Endometrial microvascular endothelial cells (primary cell): ENCODE data around the gene TARP.
"Not testable (repeated sequence)": the region's sequence is repeated elsewhere in the genome, so short reads cannot be mapped to it uniquely, and the experiment has no call there.

Experiments used
- in situ Hi-C: cut with HindIII; loops from 2 replicates; pipeline ENCODE4 v1.10.0; 2017; ENCODE audit warnings: low sequenced_read_pairs, low pct_unique_long_range_greater_than_20kb; ENCODE audit errors: inconsistent ontology term

The TARP gene

DNA sequence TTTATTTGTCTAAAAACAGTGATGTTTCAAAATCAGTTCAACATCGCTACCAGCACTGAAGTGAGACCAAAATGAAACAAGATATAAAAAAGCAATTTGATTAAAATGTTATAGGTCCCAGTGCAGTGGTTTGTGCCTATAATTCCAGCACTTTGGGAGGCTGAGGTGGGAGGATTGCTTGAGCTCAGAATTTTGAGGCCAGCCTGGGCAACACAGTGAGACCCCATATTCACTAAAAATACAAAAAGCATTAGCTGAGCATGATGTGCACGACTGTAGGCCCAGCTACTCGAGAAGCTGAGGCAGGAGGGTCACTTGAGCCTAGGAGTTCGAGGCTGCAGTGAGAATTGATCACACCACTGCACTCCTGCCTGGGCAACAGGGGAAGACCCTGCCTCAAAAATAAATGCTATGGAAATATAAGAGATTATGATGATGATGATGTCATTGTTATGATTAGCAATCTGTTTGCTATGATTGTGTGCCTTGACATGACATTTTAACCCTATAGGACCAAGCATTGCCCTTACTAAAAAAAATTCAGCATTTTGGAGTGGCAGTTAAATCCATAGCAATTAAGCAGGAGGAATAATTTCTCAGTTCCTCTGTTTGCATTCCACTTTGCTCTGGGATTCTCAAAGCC, 3.6 kb downstream of the TARP start:
- in situ Hi-C loops = not testable (repeated sequence)

DNA sequence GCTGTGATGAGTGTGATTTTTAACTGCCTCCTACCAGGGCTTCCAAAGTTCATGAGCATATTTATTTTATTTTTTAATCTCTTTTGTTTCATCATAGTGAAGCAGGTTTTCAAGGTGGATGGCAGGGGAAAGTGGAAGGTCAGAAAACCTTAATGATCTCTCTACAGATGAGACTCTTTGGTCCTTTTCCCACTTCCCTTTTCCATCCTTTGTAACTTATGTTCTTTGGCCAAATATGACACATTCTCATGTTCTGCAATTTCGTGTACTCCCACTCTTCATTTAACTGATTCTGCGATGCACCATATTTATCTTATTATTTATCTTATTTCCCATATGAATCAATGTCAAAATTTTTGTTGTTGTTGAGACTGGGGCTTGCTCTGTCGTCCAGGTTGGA, 7.5 kb downstream of the TARP start:
- in situ Hi-C loops = not testable (repeated sequence)

DNA sequence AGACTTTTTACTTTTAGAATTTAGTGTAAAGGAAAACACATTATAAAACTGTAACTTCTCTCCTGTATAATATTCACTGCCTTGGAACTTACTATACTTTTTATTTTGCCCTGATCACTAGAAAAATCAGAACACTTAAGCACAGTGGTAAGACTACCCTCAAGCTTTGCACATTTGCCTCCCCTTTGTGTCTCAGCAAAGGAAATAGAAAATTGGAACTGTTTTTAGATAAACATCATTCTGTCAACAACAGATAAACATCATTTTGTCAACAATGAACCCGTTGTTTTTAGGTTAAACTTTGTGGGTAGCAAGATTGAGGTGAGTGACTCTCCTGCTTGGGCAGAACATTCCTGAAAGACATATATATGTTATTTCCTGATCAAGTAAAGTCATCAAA, 8.8 kb downstream of the TARP start:
- in situ Hi-C loops = not testable (repeated sequence)

DNA sequence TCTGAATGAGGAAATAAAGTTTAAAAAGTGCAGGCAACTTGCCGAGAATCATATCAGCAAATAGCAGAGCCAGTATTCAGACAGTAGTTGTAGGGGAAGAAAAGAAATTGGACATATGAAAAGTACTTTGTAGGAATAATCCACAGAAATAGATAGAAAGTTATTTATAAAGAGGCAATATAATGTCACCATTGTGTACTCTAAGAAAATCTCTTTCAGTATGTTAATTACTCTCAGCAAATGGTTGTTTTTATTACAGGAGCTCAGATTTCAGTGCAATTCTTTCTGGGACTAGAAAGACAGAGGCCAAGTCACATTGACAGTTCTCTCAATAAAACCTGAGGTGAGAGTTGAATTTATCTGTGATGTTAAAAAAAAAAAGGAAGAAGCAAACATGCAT, 10.2 kb downstream of the TARP start:
- in situ Hi-C loops = not testable (repeated sequence)

DNA sequence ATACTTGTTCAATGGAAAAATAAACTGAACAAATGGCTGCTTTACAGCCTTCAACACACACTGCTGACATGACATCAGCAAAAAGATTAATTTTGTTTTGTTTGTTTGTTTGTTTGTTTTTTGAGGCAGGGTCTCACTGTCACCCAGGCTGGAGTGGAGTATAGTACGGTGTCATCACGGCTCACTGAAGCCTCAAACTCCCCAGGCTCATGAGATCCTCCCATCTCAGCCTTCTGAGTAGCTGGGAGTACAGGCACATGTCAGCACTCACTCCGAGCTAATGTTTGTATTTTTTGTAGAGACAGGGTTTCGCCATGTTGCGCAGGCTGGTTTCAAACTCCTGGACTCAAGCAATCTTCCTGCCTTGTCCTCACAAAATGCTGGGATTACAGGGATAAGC, 10.9 kb downstream of the TARP start:
- in situ Hi-C loops = no loop called here

DNA sequence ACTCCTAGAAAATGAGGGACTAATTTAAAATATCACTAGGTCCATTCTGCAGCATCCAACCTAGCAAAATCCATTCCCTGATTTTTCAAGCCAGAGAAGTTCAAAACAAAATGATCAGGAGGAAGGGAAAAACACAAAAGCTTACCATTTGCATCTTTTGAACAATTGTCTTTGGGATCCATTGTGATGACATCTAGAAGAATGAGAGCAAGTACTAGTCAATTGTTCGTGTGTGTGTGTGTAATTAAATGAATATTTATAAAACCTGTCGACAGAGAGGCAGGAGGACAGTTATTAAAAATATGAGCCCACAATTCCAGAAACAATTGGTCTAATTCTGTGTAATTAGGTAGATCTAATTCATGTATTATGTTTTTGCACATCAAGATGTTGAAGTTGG, 11.4 kb downstream of the TARP start:
- in situ Hi-C loops = not testable (repeated sequence)

DNA sequence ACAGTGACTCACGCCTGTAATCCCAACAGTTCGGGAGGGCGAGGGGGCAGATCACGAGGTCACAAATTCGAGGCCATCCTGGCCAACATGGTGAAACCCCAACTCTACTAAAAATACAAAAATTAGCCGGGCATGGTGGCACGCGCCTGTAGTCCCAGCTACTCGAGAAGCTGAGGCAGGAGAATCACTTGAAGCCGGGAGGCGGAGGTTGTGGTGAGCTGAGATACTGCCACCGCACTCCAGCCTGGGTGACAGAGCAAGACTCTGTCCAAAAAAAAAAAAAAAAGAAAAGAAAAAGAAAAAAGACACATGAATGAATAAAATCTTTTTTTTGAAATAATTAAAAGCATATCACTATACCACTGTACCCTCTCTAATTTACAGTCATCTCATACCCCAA, 11.8 kb downstream of the TARP start:
- in situ Hi-C loops = not testable (repeated sequence)

DNA sequence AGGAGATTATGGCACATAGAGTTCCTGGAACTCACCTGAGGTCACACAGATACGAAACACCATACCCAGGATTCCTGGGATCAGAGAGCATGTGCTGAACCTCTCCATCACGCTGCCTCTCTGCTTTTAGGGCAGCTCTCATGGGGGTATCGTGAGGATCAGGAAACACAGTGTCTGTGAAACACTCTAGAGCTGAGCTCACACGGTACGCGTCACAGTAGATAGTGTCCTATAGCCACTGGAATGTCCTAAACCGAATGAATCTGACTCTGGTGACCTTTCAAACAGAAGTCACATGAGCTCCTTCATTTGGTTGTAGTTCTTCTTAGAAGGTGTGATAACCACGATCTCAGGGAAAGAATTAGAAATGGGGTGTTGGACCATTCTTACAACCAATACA, 14.3 kb downstream of the TARP start:
- in situ Hi-C loops = not testable (repeated sequence)

DNA sequence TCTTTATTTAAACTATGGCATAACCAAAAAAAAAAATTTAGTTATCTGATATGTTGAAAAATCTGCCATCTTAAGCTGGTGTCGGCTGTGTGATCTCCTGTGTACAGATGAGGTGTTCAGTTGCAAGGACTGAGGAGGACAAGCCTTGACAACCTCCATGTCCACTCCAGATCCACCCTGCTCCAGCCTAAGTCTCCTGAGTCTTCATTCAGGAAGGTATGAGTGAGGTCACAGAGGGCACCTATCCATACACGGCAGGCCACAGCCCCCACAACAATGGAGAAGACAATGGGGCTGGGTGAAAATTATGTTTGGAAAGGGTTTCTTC, 16.1 kb downstream of the TARP start:
- in situ Hi-C loops = no loop called here

DNA sequence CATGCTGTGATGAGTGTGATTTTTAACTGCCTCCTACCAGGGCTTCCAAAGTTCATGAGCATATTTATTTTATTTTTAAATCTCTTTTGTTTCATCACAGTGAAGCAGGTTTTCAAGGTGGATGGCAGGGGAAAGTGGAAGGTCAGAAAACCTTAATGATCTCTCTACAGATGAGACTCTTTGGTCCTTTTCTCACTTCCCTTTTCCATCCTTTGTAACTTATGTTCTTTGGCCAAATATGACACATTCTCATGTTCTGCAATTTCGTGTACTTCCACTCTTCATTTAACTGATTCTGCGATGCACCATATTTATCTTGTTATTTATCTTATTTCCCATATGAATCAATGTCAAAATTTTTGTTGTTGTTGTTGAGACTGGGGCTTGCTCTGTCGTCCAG, 23.6 kb downstream of the TARP start:
- in situ Hi-C loops = not testable (repeated sequence)

DNA sequence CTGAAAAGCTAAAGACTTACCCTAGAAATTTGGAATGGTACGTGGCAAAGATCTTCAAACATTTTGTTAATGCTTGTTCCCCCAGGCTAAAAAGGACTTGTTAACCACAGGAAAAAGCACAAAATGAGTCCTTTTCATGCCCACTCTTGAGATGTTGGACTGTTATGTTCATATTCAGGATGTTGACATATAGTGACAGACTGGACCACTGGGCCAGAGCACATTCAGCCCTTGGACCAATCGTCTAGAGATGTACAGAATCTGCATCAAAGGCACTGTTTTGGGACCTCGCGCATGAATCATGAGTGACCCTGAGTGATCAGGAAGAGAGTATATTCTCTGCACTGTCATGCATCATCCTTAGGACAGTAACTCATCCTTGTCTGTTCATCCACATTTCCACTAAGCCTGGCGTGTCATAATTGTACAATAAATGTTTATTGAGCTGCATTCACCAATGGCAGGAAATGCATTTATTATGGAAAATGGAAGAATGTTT, 25.3 kb downstream of the TARP start:
- in situ Hi-C loops = no loop called here

DNA sequence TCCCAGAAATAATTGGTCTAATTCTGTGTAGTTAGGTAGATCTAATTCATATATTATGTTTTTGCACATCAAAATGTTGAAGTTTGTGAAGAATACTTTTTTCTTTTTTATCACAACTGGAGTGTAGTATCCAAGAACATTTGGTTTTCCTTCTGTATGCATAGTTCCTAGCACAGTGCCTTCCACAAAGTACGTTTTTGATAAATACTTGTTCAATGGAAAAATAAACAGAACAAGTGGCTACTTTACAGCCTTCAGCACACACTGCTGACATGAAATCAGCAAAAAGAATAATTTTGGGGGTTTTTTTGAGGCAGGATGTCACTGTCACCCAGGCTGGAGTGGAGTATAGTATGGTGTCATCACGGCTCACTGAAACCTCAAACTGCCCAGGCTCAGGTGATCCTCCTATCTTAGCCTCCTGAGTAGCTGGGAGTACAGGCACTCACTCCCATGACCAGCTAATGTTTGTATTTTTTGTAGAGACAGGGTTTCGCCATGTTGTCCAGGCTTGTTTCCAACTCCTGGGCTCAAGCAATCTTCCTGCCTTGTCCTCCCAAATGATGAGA, 27.9 kb downstream of the TARP start:
- in situ Hi-C loops = no loop called here

DNA sequence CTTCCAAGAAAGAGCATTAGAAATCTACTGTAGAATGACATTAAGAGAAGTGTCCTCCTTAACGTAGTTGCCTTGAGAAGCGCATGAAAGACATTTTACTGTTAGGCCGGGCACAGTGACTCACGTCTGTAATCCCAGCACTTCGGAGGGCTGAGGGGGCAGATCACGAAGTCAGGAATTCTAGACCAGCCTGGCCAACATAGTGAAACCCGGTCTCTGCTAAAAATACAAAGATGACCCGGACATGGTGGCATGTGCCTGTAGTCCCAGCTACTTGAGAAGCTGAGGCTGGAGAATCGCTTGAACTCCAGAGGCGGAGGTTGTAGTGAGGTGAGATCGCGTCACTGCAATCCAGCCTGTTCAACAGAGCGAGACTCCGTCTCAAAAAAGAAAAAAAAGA, 28.9 kb downstream of the TARP start:
- in situ Hi-C loops = no loop called here

DNA sequence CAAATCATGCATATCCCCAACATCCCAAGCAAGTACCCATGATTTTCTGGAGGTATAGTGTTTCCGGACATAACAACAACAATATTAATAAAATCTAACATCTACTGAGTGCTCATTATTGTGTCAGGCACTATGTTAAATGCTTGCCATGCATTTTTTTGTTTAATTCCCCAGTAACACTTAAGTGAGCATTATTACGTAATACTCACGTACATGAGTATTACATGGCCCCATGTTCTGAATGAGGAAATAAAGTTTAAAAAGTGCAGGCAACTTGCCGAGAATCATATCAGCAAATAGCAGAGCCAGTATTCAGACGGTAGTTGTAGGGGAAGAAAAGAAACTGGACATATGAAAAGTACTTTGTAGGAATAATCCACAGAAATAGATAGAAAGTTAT, 30.1 kb downstream of the TARP start:
- in situ Hi-C loops = not testable (repeated sequence)

DNA sequence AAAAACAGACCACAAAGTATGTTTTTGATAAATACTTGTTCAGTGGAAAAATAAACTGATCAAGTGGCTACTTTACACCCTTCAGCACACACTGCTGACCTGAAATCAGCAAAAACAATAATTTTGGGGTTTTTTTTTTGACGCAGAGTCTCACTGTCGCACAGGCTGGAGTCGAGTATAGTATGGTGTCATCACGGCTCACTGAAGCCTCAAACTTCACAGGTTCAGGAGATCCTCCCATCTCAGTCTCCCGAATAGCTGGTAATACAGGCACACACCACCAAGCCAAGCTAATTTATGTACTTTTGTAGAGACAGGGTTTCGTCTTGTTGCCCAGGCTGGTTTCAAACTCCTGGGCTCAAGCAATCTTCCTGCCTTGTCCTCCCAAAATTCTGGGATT, 30.6 kb downstream of the TARP start:
- in situ Hi-C loops = no loop called here

DNA sequence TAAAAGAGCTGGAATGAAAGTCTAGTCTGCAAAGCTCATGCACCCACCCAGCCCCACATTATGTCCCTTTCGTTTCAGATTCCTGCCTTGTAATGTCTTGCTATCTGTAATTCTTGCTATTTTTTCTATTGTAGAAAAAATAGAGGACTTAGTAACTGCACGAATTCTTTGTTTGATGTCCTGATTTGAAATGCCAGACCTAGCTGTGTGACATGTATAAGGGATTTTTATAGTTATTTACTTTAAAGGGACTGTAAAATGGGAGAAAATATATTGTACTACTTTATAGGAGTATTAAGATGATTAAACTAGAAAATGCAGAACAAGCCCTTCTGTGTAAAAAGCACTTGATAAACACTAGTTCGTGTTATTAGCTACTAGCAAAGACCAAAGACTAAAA, 32.4 kb downstream of the TARP start:
- in situ Hi-C loops = no loop called here

DNA sequence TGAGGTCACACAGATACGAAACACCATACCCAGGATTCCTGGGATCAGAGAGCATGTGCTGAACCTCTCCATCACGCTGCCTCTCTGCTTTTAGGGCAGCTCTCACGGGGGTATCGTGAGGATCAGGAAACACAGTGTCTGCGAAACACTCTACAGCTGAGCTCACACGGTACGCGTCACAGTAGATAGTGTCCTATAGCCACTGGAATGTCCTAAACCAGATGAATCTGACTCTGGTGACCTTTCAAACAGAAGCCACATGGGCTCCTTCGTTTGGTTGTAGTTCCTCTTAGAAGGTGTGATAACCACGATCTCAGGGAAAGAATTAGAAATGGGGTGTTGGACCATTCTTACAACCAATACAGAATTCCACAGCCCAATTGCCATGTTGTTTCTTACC, 34.3 kb downstream of the TARP start:
- in situ Hi-C loops = not testable (repeated sequence)

DNA sequence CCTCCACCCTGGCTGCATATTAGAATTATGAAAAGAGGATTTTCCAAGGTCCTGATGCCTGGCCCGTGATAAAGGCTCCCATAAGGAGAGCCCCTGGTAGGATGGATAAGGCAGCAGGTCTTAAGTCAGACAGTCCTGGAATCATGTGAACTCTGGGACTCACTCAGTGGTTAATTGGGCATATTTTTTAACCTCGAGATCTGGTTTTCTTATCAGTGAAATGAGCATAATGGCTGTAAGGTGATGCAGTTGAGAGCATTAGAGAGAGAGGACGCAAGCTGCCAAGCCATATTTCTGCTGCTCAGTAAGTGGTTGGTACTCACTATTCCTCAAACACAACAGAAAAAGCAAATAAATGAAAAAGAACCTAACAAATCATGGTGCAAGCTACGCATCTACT, 37.8 kb downstream of the TARP start:
- in situ Hi-C loops = no loop called here

DNA sequence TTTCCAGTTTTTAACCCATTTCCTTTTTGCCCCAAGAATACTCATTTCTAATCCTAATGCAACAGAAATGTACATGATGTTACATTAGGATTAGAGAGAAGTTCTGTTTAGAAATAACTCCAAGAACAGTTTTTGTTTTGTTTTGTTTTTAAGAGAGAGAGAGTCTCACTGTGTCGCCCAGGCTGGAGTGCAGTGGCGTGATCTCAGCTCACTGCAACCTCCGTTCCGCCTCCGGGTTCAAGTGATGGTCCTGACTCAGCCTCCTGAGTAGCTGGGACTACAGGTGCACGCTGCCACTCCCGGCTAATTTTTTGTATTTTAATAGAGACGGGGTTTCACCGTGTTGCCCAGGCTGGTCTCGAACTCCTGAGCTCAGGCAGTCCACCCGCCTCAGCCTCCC, 38.7 kb downstream of the TARP start:
- in situ Hi-C loops = not testable (repeated sequence)

DNA sequence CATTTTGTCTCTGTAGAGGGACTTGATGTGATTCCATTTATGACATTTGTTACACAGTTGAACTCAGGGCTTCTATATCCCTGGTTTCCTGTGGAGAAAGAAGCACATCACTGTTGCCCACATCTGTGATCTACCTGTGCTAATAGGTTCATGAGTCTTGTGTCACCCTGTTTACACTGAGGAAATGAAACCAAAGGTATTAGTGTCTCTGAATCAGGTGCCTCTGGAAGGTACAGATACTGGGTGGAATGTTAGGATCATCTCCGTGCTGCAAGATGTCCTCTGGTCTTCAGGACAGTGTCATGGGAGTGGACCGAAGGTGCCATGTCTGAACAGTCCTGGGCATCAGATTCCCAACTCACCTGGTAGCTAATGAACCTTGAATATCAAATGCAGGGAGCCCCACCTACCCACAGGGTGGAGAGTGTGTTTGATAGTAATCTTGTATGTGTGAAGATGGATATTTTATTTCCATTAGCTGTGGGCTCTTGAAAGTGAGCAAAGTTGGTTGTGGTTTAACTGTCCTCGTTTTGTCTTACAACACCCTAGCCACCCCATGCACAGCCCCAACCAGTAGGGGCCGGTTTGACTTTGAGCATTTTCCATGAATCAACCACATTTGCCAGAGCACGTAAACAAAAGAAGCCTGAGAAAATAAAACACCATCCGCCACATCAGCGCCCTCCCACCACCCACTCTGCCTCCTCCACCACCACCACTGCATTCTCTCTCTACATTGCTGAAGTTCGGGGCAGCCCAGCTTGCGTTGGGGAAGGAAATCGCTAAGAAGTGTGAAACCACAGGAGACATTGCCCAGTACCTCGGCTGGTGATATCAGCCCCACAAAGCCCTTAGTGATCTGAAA, 40.7 kb downstream of the TARP start:
- in situ Hi-C loops = no loop called here
